ENCODE results near the gene ACAA2.

- no peak for TF ChIP-seq CTCF (conservative IDR thresholded peaks at IDR 0.05)
- TF ChIP-seq EZH2 (IDR thresholded peaks at IDR 0.05; ENCODE audit: low read depth): no peak
Measured at GRCh38 chr18:49834258-49834657, 20.9 kb upstream of the ACAA2 start.

All from PC-9 (cell line).